Sigmoid colon (tissue), 7 donors: ENCODE results near the gene LAMTOR4. TPM values are rescaled to one million over a fixed set of nuclear protein-coding genes. Genes with fewer than 3 reads are reported as not detected.
A peak's percentile ranks its signal among the peaks of the same experiment; 100 is the strongest.

Source experiments
- DNase-seq: peaks from one replicate; pipeline ENCODE4 v3.0.0-alpha.2; 2019
- H3K27ac ChIP-seq, 4 donors: fragments of 200-600 bp; sonication (generic); one replicate each; pipeline ENCODE4 v1.5.1; 2016 to 2019; ENCODE audit warnings: mild to moderate bottlenecking in 1 of 4
- H3K27me3 ChIP-seq, 3 donors: fragments of 200-600 bp; sonication (generic); one replicate each; pipeline ENCODE4 v1.5.1; 2019; ENCODE audit warnings: mild to moderate bottlenecking in 1 of 3
- H3K36me3 ChIP-seq, 4 donors: fragments of 200-600 bp; sonication (generic); one replicate each; pipeline ENCODE4 v1.5.1; 2016 to 2019
- H3K4me1 ChIP-seq, 4 donors: fragments of 200-600 bp; sonication (generic); one replicate each; pipeline ENCODE4 v1.5.1; 2017 to 2019
- H3K4me3 ChIP-seq, 4 donors: fragments of 200-600 bp; sonication (generic); one replicate each; pipeline ENCODE4 v1.5.1; 2017 to 2019; ENCODE audit warnings: mild to moderate bottlenecking in 2 of 4, moderate library complexity in 1 of 4
- H3K9me3 ChIP-seq, 4 donors: fragments of 200-600 bp in 3 of 4; sonication (generic) in 3 of 4; one replicate each; pipeline versions ENCODE4 v1.5.1 to v1.6.1; 2013 to 2019
- EP300 ChIP-seq, 4 donors: sonication (generic); formaldehyde crosslinking; IDR thresholded peaks; one replicate each; pipeline ENCODE4 v1.6.1; 2017; ENCODE audit warnings: antibody characterized with exemption in 4 of 4
- POLR2A ChIP-seq, 2 donors: fragments of 450-650 bp; IDR thresholded peaks; one replicate each; pipeline ENCODE4 v1.6.1; 2016; ENCODE audit warnings: antibody characterized with exemption in 2 of 2, mild to moderate bottlenecking in 2 of 2, moderate library complexity in 2 of 2
- POLR2AphosphoS5 ChIP-seq, 4 donors: sonication (generic); formaldehyde crosslinking; IDR thresholded peaks; one replicate each; pipeline ENCODE4 v1.6.1; 2017; ENCODE audit warnings: antibody characterized with exemption in 4 of 4
- WGBS, 2 donors: extraction: QIAGEN DNeasy Blood & Tissue Kit; methylation state at CpG; one replicate each; pipeline ENCODE4 v1.1.7; 2013; 5-methylcytosine and 5-hydroxymethylcytosine counted together
- intact Hi-C: fragments of 100-400 bp; cut with DNase I; formaldehyde crosslinking; loops from one replicate; pipeline ENCODE4 v1.15.1; 2023
- polyA plus RNA-seq, 3 donors: library from polyadenylated mRNA; stranded (reverse); fragments of 200-250 nt; gene quantifications; one replicate each; pipeline ENCODE4 v1.2.3, GENCODE V29; 2013
- total RNA-seq, 4 donors: library from RNA; depleted of rRNA; stranded (reverse); fragments of >200 nt; gene quantifications; one replicate each; pipeline ENCODE4 v1.1.0, GENCODE V29; 2016
- TF ChIP-seq, protein P1 (sequence below), 4 experiments: fragments of 450-650 bp in 3 of 4; fragments of 200-600 bp in 1 of 4; IDR thresholded peaks; one replicate each; pipeline ENCODE4 v1.5.1; 2016 to 2019; ENCODE audit warnings: antibody characterized with exemption in 4 of 4, mild to moderate bottlenecking in 3 of 4, moderate library complexity in 2 of 4
- donor health status: healthy with polysubstance abuse.
- donor health status: Bipolar disorder and iron deficiency.
- donor health status: healthy.

Gene LAMTOR4
- total and polyA plus RNA-seq, 7 donors: 222 to 626 (median 309) TPM

DNA sequence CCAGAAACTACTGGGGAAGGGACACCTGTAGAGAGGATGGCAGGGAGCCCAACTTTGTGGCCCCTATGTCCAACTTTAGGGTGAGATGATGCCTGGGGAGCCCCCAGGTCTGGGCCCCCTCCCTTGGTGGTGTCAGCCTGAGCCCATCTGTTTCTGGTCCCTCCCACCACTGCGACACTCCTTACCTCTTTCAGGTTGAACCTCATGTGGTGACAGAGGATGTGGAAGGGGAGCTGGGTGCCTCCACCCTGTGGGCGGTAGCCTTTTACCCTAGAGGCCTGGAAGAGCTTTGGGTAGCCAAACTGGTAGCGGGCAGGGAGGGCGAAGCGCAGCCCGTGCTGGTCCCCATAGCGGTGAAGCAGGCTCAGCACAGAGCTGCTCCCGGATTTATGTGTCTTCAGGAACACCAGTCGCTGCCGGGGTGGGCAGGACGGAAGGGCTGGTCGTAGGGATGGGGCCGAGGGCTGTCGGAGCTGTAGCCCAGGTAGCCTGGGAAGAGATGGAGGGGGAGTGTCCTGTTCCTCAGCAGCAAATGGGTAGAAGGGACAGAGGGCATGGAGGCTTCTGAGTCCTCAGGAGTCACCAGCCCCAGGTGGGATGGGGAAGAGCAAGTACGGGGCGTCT lies 17.7 kb downstream of the LAMTOR4 start:
- Histone ChIP-seq H3K4me1 (peaks cover 0 to 29% (median 23%) of the 10 kb centered on the region in 4 donors), H3K27me3 (peaks cover 0 to 11% (median 6%) of the 10 kb centered on the region in 3 donors), H3K9me3 (no peaks in the 10 kb centered on the region), H3K4me3 (no peak overlapping the region), H3K27ac (no peak overlapping the region), H3K36me3 (no peaks in the 10 kb centered on the region)
- TF ChIP-seq EP300 (IDR thresholded peaks at IDR 0.05): no peak
- TF ChIP-seq POLR2A (IDR thresholded peaks at IDR 0.05): no peak
- TF ChIP-seq POLR2AphosphoS5 (IDR thresholded peaks at IDR 0.05): no peak
- TF ChIP-seq, protein P1, sequence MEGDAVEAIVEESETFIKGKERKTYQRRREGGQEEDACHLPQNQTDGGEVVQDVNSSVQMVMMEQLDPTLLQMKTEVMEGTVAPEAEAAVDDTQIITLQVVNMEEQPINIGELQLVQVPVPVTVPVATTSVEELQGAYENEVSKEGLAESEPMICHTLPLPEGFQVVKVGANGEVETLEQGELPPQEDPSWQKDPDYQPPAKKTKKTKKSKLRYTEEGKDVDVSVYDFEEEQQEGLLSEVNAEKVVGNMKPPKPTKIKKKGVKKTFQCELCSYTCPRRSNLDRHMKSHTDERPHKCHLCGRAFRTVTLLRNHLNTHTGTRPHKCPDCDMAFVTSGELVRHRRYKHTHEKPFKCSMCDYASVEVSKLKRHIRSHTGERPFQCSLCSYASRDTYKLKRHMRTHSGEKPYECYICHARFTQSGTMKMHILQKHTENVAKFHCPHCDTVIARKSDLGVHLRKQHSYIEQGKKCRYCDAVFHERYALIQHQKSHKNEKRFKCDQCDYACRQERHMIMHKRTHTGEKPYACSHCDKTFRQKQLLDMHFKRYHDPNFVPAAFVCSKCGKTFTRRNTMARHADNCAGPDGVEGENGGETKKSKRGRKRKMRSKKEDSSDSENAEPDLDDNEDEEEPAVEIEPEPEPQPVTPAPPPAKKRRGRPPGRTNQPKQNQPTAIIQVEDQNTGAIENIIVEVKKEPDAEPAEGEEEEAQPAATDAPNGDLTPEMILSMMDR (IDR thresholded peaks at IDR 0.05): no peak
- peak; percentile 42 for DNase-seq
- 74 to 90% methylated on average over 16 of the region's 16 CpGs for WGBS, 2 donors
- intact Hi-C loops: no loop called here

DNA sequence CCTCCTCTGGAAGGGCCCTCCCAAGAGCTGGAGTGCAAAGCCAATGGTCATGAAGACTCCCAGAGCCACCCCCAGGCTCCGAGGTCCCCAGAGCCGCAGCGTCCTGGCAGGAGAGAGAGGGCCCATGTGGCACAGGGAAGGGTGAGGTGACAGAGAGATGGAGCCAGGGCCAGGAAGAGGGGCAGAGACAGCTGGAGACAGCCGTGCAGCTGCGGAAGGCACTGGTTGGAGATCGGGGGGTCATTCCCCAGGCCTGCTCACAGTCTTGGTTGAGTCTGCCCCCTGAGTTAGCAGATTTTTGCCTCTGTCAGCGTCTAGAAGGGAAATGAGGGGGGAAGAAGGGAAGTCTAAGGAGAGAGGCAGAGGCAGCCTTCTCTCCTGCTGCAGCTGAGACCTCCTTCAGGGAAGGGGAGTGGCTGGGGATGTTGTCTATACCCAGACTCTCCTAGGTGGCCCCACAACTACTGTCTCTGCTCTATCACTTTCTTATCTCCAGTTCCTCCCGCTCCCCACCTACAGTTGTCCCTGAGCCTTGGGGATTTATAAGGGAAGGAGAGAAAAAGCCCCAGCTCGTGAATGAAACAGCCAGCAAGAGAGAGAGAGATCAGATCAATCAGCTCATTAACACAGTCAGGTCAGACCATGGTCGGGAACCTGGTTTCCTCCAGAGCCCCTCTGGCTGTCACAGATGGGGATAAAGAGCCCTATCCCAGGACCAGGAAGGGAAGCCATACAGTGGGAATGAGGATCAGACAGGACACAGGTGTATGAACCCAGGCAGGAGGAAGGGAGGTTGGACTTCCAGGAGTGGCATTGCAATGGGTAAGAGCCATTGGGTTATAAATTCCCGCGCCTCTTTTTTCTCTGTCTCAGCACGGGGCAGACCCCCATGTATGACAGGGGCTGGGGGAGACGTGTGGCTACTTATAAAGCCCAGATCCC lies 18.5 kb downstream of the LAMTOR4 start:
- no peak for TF ChIP-seq EP300 (IDR thresholded peaks at IDR 0.05)
- TF ChIP-seq, protein P1 (IDR thresholded peaks at IDR 0.05): no peak
- no peak for TF ChIP-seq POLR2AphosphoS5 (IDR thresholded peaks at IDR 0.05)
- TF ChIP-seq POLR2A (IDR thresholded peaks at IDR 0.05): no peak
- DNase-seq: peak; percentile 48
- Histone ChIP-seq H3K4me1 (peaks cover 0 to 36% (median 30%) of the 10 kb centered on the region in 4 donors), H3K9me3 (no peaks in the 10 kb centered on the region), H3K27me3 (peaks cover 0 to 19% (median 13%) of the 10 kb centered on the region in 3 donors), H3K36me3 (no peaks in the 10 kb centered on the region), H3K27ac (peak overlapping the region in 3 of 4 donors; percentile 68 to 80 (median 69)), H3K4me3 (peak overlapping the region in 3 of 4 donors; percentile 45 to 50 (median 48))
- intact Hi-C loops: no loop called here
- WGBS, 2 donors: 37 to 49% methylated on average over 14 of the region's 14 CpGs

DNA sequence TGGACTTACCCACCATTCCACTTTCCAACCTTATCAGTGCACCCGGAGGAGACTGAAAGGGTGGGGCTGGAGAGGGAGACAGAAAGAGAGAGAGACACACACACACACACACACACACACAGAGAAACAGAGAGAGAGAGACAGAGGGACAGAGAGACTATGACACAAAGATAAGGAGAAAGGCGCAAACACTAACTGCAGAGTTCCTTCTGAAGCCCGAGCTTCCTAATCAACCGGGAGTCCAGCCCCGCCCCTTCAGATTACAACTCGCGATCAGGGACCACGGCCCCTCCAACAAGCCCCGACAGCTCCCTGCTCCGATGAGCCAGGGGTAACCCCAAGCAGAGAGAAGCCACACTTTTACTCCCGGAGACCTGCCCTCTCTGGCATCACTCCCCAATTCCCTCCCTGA lies 19.2 kb downstream of the LAMTOR4 start:
- H3K4me1 ChIP-seq: peaks cover 0 to 36% (median 30%) of the 10 kb centered on the region in 4 donors
- intact Hi-C loops: no loop called here
- H3K9me3 ChIP-seq: no peaks in the 10 kb centered on the region
- peaks cover 0 to 21% (median 13%) of the 10 kb centered on the region in 3 donors for H3K27me3 ChIP-seq
- H3K36me3 ChIP-seq: no peaks in the 10 kb centered on the region
- TF ChIP-seq, protein P1 (IDR thresholded peaks at IDR 0.05): no peak
- no peak for TF ChIP-seq EP300 (IDR thresholded peaks at IDR 0.05)
- TF ChIP-seq POLR2A (IDR thresholded peaks at IDR 0.05): no peak
- no peak for TF ChIP-seq POLR2AphosphoS5 (IDR thresholded peaks at IDR 0.05)
- WGBS, 2 donors: 1 to 4% methylated on average over 11 of the region's 11 CpGs
- peak overlapping the region; percentile 32 to 50 (median 46) for H3K4me3 ChIP-seq
- peak overlapping the region; percentile 68 to 80 (median 69) for H3K27ac ChIP-seq
- DNase-seq: no peak

DNA sequence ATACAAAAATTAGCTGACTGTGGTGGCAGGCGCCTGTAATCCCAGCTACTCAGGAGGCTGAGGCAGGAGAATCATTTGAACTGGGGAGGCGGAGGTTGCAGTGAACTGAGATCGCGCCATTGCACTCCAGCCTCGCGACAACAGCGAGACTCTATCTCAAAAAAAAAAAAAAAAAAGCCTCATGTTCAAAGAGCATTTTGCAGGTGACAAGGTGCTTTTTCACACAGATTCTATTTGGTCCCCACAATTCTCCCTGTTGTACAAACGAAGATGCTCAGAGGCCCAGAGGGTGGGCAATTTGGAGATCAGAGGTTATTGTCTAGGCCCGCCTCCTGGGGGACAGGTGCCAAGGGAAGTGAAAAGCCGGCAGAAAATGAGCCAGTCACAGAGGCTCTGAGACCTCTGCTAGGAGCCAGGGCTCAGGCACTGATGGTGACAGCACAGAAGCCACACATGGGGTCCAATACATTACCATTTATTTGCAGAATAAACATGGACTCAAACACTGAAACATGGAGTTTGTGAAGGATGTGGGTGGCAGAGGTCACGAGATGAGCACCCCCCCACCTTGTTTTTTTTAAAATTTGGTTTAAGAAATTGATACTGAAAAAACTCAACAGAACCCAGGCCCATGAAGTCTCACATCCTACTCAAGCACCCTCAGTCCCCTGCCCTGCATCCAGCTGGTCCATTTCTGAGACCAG lies 20.6 kb downstream of the LAMTOR4 start:
- Histone ChIP-seq H3K36me3 (no peaks in the 10 kb centered on the region), H3K4me1 (peaks cover 0 to 36% (median 30%) of the 10 kb centered on the region in 4 donors), H3K27me3 (peaks cover 0 to 21% (median 13%) of the 10 kb centered on the region in 3 donors), H3K9me3 (no peaks in the 10 kb centered on the region), H3K27ac (peak overlapping the region; percentile 68 to 80 (median 69)), H3K4me3 (peak overlapping the region in 2 of 4 donors; percentile 48 to 50)
- intact Hi-C loops: no loop called here
- 77 to 83% methylated on average over 11 of the region's 11 CpGs for WGBS, 2 donors
- TF ChIP-seq POLR2A (IDR thresholded peaks at IDR 0.05) (no peak), POLR2AphosphoS5 (IDR thresholded peaks at IDR 0.05) (no peak), EP300 (IDR thresholded peaks at IDR 0.05) (no peak)
- TF ChIP-seq, protein P1 (IDR thresholded peaks at IDR 0.05): no peak
- DNase-seq: no peak
